ENCODE results near the gene KRTAP10-12.

KRTAP10-12 gene

GRCh38 chr21:44700101-44701022 is 3.4 kb downstream of the KRTAP10-12 start:
- DNase-seq (ENCODE audit: low spot score): no peak
- H2BK15ac ChIP-seq (ENCODE audit: low read length): peak overlapping the region; percentile 84
- WGBS, 2 donors (ENCODE audit: extremely low coverage in 2 of 2, insufficient read length in 2 of 2, insufficient replicate concordance in 1 of 2): no CpG with 5 or more reads among the region's 21 CpGs
- H3K18ac ChIP-seq (ENCODE audit: low read length): peak overlapping the region; percentile 7
- H3K9me3 ChIP-seq (replicated peaks in 1 of 2; ENCODE audit: control insufficient read depth in 2 of 2, insufficient read depth in 1 of 2, low read depth in 1 of 2, low read length in 2 of 2): no peaks in the 10 kb centered on the region
- no peak overlapping the region for H3K9ac ChIP-seq (ENCODE audit: low read depth, low read length, poor library complexity)
- H2BK12ac ChIP-seq (ENCODE audit: low read length): no peak overlapping the region
- no peak overlapping the region for H3K27ac ChIP-seq (replicated peaks; ENCODE audit: low read length)
- H3K4me2 ChIP-seq (ENCODE audit: insufficient read depth, low read length, poor library complexity, severe bottlenecking): no peak overlapping the region
- no peaks in the 10 kb centered on the region for H3K36me3 ChIP-seq (replicated peaks in 1 of 2; ENCODE audit: control insufficient read depth in 2 of 2, insufficient read depth in 2 of 2, low read length in 2 of 2)
- peaks cover 0 to 66% (median 13%) of the 10 kb centered on the region in 3 experiments for H3K27me3 ChIP-seq (ENCODE audit: control insufficient read depth in 3 of 3, insufficient read depth in 3 of 3, low read depth in 1 of 3, low read length in 3 of 3)
- no peak overlapping the region for H2BK120ac ChIP-seq (ENCODE audit: low read depth, low read length)
- H3K4ac ChIP-seq (ENCODE audit: low read length): no peak overlapping the region
- peaks cover 11 to 14% of the 10 kb centered on the region in 2 donors for H3K4me1 ChIP-seq (ENCODE audit: control insufficient read depth in 2 of 2, insufficient read depth in 1 of 2, low read depth in 1 of 2, low read length in 2 of 2)
- no peak overlapping the region for H4K8ac ChIP-seq (ENCODE audit: low read depth, low read length)
- H3K4me3 ChIP-seq (ENCODE audit: low read length in 2 of 2): no peak overlapping the region
- peak overlapping the region; percentile 78 for H2AFZ ChIP-seq (ENCODE audit: low read length)
- H2AK5ac ChIP-seq (ENCODE audit: low read depth, low read length): peak overlapping the region; percentile 48
- H3K23ac ChIP-seq (ENCODE audit: low read depth, low read length, poor library complexity): no peak overlapping the region
- H4K91ac ChIP-seq (ENCODE audit: low read depth, low read length, poor library complexity): peak overlapping the region; percentile 44
- no peak overlapping the region for H3K14ac ChIP-seq (ENCODE audit: low read length)
- no peaks in the 10 kb centered on the region for H3K79me1 ChIP-seq (ENCODE audit: low read depth, low read length)
- no peak overlapping the region for H2BK5ac ChIP-seq (ENCODE audit: low read length)

GRCh38 chr21:44701023-44701400 is 4.0 kb downstream of the KRTAP10-12 start:
- Histone ChIP-seq H3K4ac (ENCODE audit: low read length) (no peak overlapping the region), H2BK120ac (ENCODE audit: low read depth, low read length) (no peak overlapping the region), H3K18ac (ENCODE audit: low read length) (no peak overlapping the region), H3K14ac (ENCODE audit: low read length) (no peak overlapping the region), H4K8ac (ENCODE audit: low read depth, low read length) (no peak overlapping the region), H3K4me1 (ENCODE audit: control insufficient read depth in 2 of 2, insufficient read depth in 1 of 2, low read depth in 1 of 2, low read length in 2 of 2) (peaks cover 11 to 14% of the 10 kb centered on the region in 2 donors), H2BK5ac (ENCODE audit: low read length) (no peak overlapping the region), H2AFZ (ENCODE audit: low read length) (no peak overlapping the region), H3K9ac (ENCODE audit: low read depth, low read length, poor library complexity) (no peak overlapping the region), H3K9me3 (replicated peaks in 1 of 2; ENCODE audit: control insufficient read depth in 2 of 2, insufficient read depth in 1 of 2, low read depth in 1 of 2, low read length in 2 of 2) (peaks cover 0 to 1% of the 10 kb centered on the region in 2 donors), H2AK5ac (ENCODE audit: low read depth, low read length) (peak overlapping the region; percentile 48), H3K79me1 (ENCODE audit: low read depth, low read length) (no peaks in the 10 kb centered on the region), H3K36me3 (replicated peaks in 1 of 2; ENCODE audit: control insufficient read depth in 2 of 2, insufficient read depth in 2 of 2, low read length in 2 of 2) (no peaks in the 10 kb centered on the region), H2BK12ac (ENCODE audit: low read length) (no peak overlapping the region), H3K27ac (replicated peaks; ENCODE audit: low read length) (no peak overlapping the region), H3K27me3 (ENCODE audit: control insufficient read depth in 3 of 3, insufficient read depth in 3 of 3, low read depth in 1 of 3, low read length in 3 of 3) (peaks cover 1 to 69% (median 15%) of the 10 kb centered on the region in 3 experiments), H3K23ac (ENCODE audit: low read depth, low read length, poor library complexity) (no peak overlapping the region), H2BK15ac (ENCODE audit: low read length) (no peak overlapping the region), H4K91ac (ENCODE audit: low read depth, low read length, poor library complexity) (no peak overlapping the region), H3K4me2 (ENCODE audit: insufficient read depth, low read length, poor library complexity, severe bottlenecking) (no peak overlapping the region), H3K4me3 (ENCODE audit: low read length in 2 of 2) (no peak overlapping the region)
- WGBS, 2 donors (ENCODE audit: extremely low coverage in 2 of 2, insufficient read length in 2 of 2, insufficient replicate concordance in 1 of 2): no CpG with 5 or more reads among the region's 14 CpGs
- DNase-seq (ENCODE audit: low spot score): no peak

DNA sequence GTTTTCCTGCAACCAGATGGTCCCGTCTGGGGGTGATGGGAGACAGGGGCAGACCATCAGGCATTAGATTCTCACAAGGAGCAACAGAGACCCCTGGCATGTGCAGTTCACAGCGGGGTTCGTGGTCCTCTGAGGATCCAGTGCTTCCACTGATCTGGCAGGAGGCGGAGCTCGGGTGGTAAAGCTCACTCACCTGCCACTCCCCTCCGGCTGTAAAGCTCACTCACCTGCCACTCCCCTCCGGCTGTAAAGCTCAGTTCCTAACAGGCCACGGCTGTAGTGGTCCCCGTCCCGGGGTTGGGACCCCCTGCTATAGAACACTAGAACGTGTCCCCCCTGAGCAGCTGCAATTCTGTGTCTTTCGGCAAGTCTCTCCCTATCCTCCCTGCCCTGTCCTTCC is 4.6 kb downstream of the KRTAP10-12 start:
- no peak overlapping the region for H3K9ac ChIP-seq (ENCODE audit: low read depth, low read length, poor library complexity)
- H2AFZ ChIP-seq (ENCODE audit: low read length): no peak overlapping the region
- no peak overlapping the region for H2AK5ac ChIP-seq (ENCODE audit: low read depth, low read length)
- peaks cover 11 to 17% of the 10 kb centered on the region in 2 donors for H3K4me1 ChIP-seq (ENCODE audit: control insufficient read depth in 2 of 2, insufficient read depth in 1 of 2, low read depth in 1 of 2, low read length in 2 of 2)
- no peaks in the 10 kb centered on the region for H3K36me3 ChIP-seq (replicated peaks in 1 of 2; ENCODE audit: control insufficient read depth in 2 of 2, insufficient read depth in 2 of 2, low read length in 2 of 2)
- DNase-seq (ENCODE audit: low spot score): no peak
- no peak overlapping the region for H3K14ac ChIP-seq (ENCODE audit: low read length)
- H4K8ac ChIP-seq (ENCODE audit: low read depth, low read length): no peak overlapping the region
- H4K91ac ChIP-seq (ENCODE audit: low read depth, low read length, poor library complexity): no peak overlapping the region
- no peak overlapping the region for H3K4me2 ChIP-seq (ENCODE audit: insufficient read depth, low read length, poor library complexity, severe bottlenecking)
- H2BK5ac ChIP-seq (ENCODE audit: low read length): no peak overlapping the region
- no peak overlapping the region for H2BK12ac ChIP-seq (ENCODE audit: low read length)
- no peak overlapping the region for H2BK15ac ChIP-seq (ENCODE audit: low read length)
- no peak overlapping the region for H3K18ac ChIP-seq (ENCODE audit: low read length)
- H3K23ac ChIP-seq (ENCODE audit: low read depth, low read length, poor library complexity): no peak overlapping the region
- WGBS, 2 donors (ENCODE audit: extremely low coverage in 2 of 2, insufficient read length in 2 of 2, insufficient replicate concordance in 1 of 2): no CpG with 5 or more reads among the region's 12 CpGs
- no peak overlapping the region for H3K27ac ChIP-seq (replicated peaks; ENCODE audit: low read length)
- peaks cover 3% of the 10 kb centered on the region for H3K79me1 ChIP-seq (ENCODE audit: low read depth, low read length)
- H3K27me3 ChIP-seq (ENCODE audit: control insufficient read depth in 3 of 3, insufficient read depth in 3 of 3, low read depth in 1 of 3, low read length in 3 of 3): peaks cover 7 to 69% (median 20%) of the 10 kb centered on the region in 3 experiments
- peaks cover 0 to 6% of the 10 kb centered on the region in 2 donors for H3K9me3 ChIP-seq (replicated peaks in 1 of 2; ENCODE audit: control insufficient read depth in 2 of 2, insufficient read depth in 1 of 2, low read depth in 1 of 2, low read length in 2 of 2)
- no peak overlapping the region for H3K4me3 ChIP-seq (ENCODE audit: low read length in 2 of 2)
- H2BK120ac ChIP-seq (ENCODE audit: low read depth, low read length): no peak overlapping the region
- no peak overlapping the region for H3K4ac ChIP-seq (ENCODE audit: low read length)

All from neuronal stem cell (in vitro differentiated cells).